ENCODE measurements around the gene CHD5.
A peak's percentile ranks its signal among the peaks of the same experiment; 100 is the strongest.

CHD5 gene

DNA sequence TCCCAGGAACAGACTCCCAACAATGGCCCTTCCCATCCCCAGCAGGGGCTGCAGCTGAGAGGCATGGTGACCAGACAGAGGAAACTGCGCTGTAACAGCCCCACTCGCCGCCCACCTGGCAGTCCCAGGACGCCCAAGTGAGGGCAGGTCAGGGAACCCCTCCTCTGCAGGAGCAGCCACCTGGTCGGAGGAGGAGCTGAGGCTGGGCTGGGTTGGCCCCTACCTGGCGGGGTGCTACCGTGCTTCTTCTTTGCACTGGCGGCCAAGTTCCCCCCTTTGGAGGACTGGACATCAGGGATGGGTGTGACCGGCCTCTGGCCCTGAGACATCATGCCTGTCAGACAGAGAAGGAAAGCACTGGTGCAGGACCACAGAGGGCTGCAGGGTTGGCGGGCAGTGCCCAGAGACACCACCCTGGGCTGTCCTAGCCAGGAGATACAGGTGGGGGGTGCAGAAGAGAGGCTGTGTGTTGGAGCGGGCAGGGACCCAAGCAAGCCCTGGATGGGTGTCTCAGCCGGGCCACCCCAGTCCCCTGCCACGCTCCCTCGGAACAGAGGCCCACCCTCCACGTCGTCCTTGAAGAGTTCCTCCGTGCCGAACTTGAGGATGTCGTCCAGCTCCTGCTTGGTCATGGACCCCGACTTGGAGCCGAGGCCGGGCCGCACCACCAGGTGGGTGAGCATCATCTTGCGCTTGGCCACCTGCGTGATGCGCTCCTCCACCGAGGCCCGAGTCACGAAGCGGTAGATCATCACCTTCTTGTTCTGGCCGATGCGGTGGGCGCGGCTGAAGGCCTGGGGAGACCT, 51.6 kb downstream of the CHD5 start:
- Histone ChIP-seq H3K36me3 (ENCODE audit: insufficient read depth, low read length) (no peaks in the 10 kb centered on the region), H3K27ac (ENCODE audit: low read length) (no peak overlapping the region), H2AFZ (ENCODE audit: low read depth, low read length) (no peak overlapping the region), H3K4me2 (ENCODE audit: insufficient read depth, low read length) (no peak overlapping the region), H3K79me2 (ENCODE audit: insufficient read depth, low read length) (no peaks in the 10 kb centered on the region), H4K20me1 (ENCODE audit: insufficient read depth, low read length) (no peaks in the 10 kb centered on the region; the same call in 1 of the 2 replicates), H3K9me3 (ENCODE audit: insufficient read depth, low read length, severe bottlenecking) (peaks cover 11% of the 10 kb centered on the region), H3K4me1 (ENCODE audit: insufficient read depth, low read length) (no peaks in the 10 kb centered on the region), H3K9ac (ENCODE audit: low read depth, low read length) (no peak overlapping the region), H3K27me3 (ENCODE audit: insufficient read depth, low read length, poor library complexity) (no peaks in the 10 kb centered on the region), H3K4me3 (ENCODE audit: low read depth in 1 of 2, low read length in 2 of 2) (no peak overlapping the region)
- ATAC-seq (ENCODE audit: insufficient read depth, low read depth) (no peak), DNase-seq (no peak)
- TF ChIP-seq EZH2 (IDR thresholded peaks at IDR 0.05; ENCODE audit: borderline replicate concordance, low read depth, low read length, severe bottlenecking), result no peak
- TF ChIP-seq, protein P1, sequence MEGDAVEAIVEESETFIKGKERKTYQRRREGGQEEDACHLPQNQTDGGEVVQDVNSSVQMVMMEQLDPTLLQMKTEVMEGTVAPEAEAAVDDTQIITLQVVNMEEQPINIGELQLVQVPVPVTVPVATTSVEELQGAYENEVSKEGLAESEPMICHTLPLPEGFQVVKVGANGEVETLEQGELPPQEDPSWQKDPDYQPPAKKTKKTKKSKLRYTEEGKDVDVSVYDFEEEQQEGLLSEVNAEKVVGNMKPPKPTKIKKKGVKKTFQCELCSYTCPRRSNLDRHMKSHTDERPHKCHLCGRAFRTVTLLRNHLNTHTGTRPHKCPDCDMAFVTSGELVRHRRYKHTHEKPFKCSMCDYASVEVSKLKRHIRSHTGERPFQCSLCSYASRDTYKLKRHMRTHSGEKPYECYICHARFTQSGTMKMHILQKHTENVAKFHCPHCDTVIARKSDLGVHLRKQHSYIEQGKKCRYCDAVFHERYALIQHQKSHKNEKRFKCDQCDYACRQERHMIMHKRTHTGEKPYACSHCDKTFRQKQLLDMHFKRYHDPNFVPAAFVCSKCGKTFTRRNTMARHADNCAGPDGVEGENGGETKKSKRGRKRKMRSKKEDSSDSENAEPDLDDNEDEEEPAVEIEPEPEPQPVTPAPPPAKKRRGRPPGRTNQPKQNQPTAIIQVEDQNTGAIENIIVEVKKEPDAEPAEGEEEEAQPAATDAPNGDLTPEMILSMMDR (IDR thresholded peaks at IDR 0.05; ENCODE audit: borderline replicate concordance, extremely low read depth, low read length, poor library complexity, severe bottlenecking), result no peak

GRCh38 chr1:6127587-6128163, 52.4 kb downstream of the CHD5 start:
- Histone ChIP-seq H3K4me1 (ENCODE audit: insufficient read depth, low read length) (no peaks in the 10 kb centered on the region), H3K4me2 (ENCODE audit: insufficient read depth, low read length) (no peak overlapping the region), H3K9ac (ENCODE audit: low read depth, low read length) (no peak overlapping the region), H3K27me3 (ENCODE audit: insufficient read depth, low read length, poor library complexity) (no peaks in the 10 kb centered on the region), H2AFZ (ENCODE audit: low read depth, low read length) (no peak overlapping the region), H3K4me3 (ENCODE audit: low read depth in 1 of 2, low read length in 2 of 2) (no peak overlapping the region), H3K9me3 (ENCODE audit: insufficient read depth, low read length, severe bottlenecking) (peaks cover 8% of the 10 kb centered on the region), H3K36me3 (ENCODE audit: insufficient read depth, low read length) (no peaks in the 10 kb centered on the region), H4K20me1 (ENCODE audit: insufficient read depth, low read length) (no peaks in the 10 kb centered on the region; the same call in 1 of the 2 replicates), H3K27ac (ENCODE audit: low read length) (no peak overlapping the region), H3K79me2 (ENCODE audit: insufficient read depth, low read length) (no peaks in the 10 kb centered on the region)
- DNase-seq (peak; percentile 17), ATAC-seq (ENCODE audit: insufficient read depth, low read depth) (0 out of 3 replicates have a peak, but pooled peaks have one; percentile 24)
- TF ChIP-seq, protein P1 (IDR thresholded peaks at IDR 0.05; ENCODE audit: borderline replicate concordance, extremely low read depth, low read length, poor library complexity, severe bottlenecking), result no peak
- TF ChIP-seq EZH2 (IDR thresholded peaks at IDR 0.05; ENCODE audit: borderline replicate concordance, low read depth, low read length, severe bottlenecking), result no peak

- Histone ChIP-seq H2AFZ (ENCODE audit: low read depth, low read length) (no peak overlapping the region), H3K79me2 (ENCODE audit: insufficient read depth, low read length) (no peaks in the 10 kb centered on the region), H3K27ac (ENCODE audit: low read length) (no peak overlapping the region), H3K9me3 (ENCODE audit: insufficient read depth, low read length, severe bottlenecking) (no peaks in the 10 kb centered on the region), H3K4me2 (ENCODE audit: insufficient read depth, low read length) (no peak overlapping the region), H3K36me3 (ENCODE audit: insufficient read depth, low read length) (no peaks in the 10 kb centered on the region), H3K27me3 (ENCODE audit: insufficient read depth, low read length, poor library complexity) (no peaks in the 10 kb centered on the region), H3K9ac (ENCODE audit: low read depth, low read length) (no peak overlapping the region), H3K4me1 (ENCODE audit: insufficient read depth, low read length) (no peaks in the 10 kb centered on the region), H4K20me1 (ENCODE audit: insufficient read depth, low read length) (no peaks in the 10 kb centered on the region; the same call in 1 of the 2 replicates), H3K4me3 (ENCODE audit: low read depth in 1 of 2, low read length in 2 of 2) (no peak overlapping the region)
- ATAC-seq (ENCODE audit: insufficient read depth, low read depth) (no peak), DNase-seq (no peak)
- TF ChIP-seq, protein P1 (IDR thresholded peaks at IDR 0.05; ENCODE audit: borderline replicate concordance, extremely low read depth, low read length, poor library complexity, severe bottlenecking), result no peak
- TF ChIP-seq EZH2 (IDR thresholded peaks at IDR 0.05; ENCODE audit: borderline replicate concordance, low read depth, low read length, severe bottlenecking), result no peak
Measured at GRCh38 chr1:6126521-6127067, 53.5 kb downstream of the CHD5 start.

All from DND-41 (cell line).